Epithelial cell of esophagus (primary cell): Measurements from ENCODE around the gene PMPCA.

Experiments used
- DNase-seq: peaks from one replicate; pipeline ENCODE4 v3.0.0; 2010; ENCODE audit warnings: low read depth
- H3K4me3 ChIP-seq: 2 replicates; pipeline ENCODE4 v1.5.1; 2011; ENCODE audit warnings: mild to moderate bottlenecking, low read length, control low read depth
- CTCF ChIP-seq: IDR thresholded peaks from 2 replicates; pipeline ENCODE4 v1.5.1; 2011; ENCODE audit warnings: low read depth, mild to moderate bottlenecking, low read length, control low read depth, inconsistent platforms; ENCODE audit not compliant: insufficient read depth; ENCODE audit errors: missing control alignments

Gene PMPCA

GRCh38 chr9:136451221-136451877, 40.9 kb downstream of the PMPCA start:
- no peak overlapping the region for H3K4me3 ChIP-seq
- DNase-seq, result no peak
- no peak for TF ChIP-seq CTCF

GRCh38 chr9:136453326-136453725, 42.9 kb downstream of the PMPCA start:
- DNase-seq, result no peak
- no peak for TF ChIP-seq CTCF
- no peak overlapping the region for H3K4me3 ChIP-seq

- no peak overlapping the region for H3K4me3 ChIP-seq
- TF ChIP-seq CTCF, result no peak
These were observed 43.8 kb downstream of the PMPCA start for GRCh38 chr9:136454026-136454796.

GRCh38 chr9:136455043-136456002, 44.9 kb downstream of the PMPCA start:
- DNase-seq, result no peak
- no peak overlapping the region for H3K4me3 ChIP-seq
- no peak for TF ChIP-seq CTCF

More at GRCh38 chr9:136454026-136454796, 43.8 kb downstream of the PMPCA start:
- no peak for DNase-seq

GRCh38 chr9:136456258-136456657, 45.8 kb downstream of the PMPCA start:
- no peak for DNase-seq
- TF ChIP-seq CTCF, result no peak
- H3K4me3 ChIP-seq, result no peak overlapping the region

- TF ChIP-seq CTCF, result no peak
These were observed 46.9 kb downstream of the PMPCA start for GRCh38 chr9:136457326-136457725.

More at GRCh38 chr9:136457326-136457725, 46.9 kb downstream of the PMPCA start:
- H3K4me3 ChIP-seq, result no peak overlapping the region
- no peak for DNase-seq
